H1 (cell line): ENCODE results near the gene KCTD10. TPM values are rescaled to one million over a fixed set of nuclear protein-coding genes. Genes with fewer than 3 reads are reported as not detected.

ENCODE experiments used
- CTCF ChIA-PET: fragments of 300-600 bp; sonication (Branson Sonifier 250); formaldehyde crosslinking; loops from one replicate; lab custom pipeline; 2021; ENCODE audit not compliant: partially characterized antibody; lab: Charles Lee
- POLR2A ChIA-PET: fragments of 300-600 bp; sonication (Branson Sonifier 250); formaldehyde crosslinking; loops from one replicate; lab custom pipeline; 2021; ENCODE audit warnings: inconsistent platforms; ENCODE audit not compliant: partially characterized antibody; lab: Charles Lee
- DNase-seq, 2 experiments: peaks; one replicate each; pipeline versions ENCODE4 v3.0.0 to v3.0.0-alpha.2; 2010 to 2022; ENCODE audit warnings: low spot score in 2 of 2, low read depth in 1 of 2, mixed read lengths in 1 of 2
- FAIRE-seq: peaks from 2 replicates; lab custom pipeline; 2011; peaks lifted over from hg19 to GRCh38; lab: Jason Lieb, UNC
- H2AFZ ChIP-seq: 2 replicates; pipeline ENCODE4 v1.8.1; 2012; ENCODE audit warnings: low read length, inconsistent platforms
- H2AK5ac ChIP-seq: 2 replicates; pipeline ENCODE4 v1.6.1; 2013; ENCODE audit warnings: low read depth, low read length
- H2BK120ac ChIP-seq: replicated peaks from 2 replicates; pipeline ENCODE3; 2013; ENCODE audit warnings: low read depth, low read length, inconsistent platforms
- H2BK12ac ChIP-seq: 2 replicates; pipeline ENCODE4 v1.6.1; 2013; ENCODE audit warnings: low read depth, low read length
- H2BK15ac ChIP-seq: 2 replicates; pipeline ENCODE4 v1.6.1; 2013; ENCODE audit warnings: low read length
- H2BK20ac ChIP-seq: 2 replicates; pipeline ENCODE4 v1.6.1; 2013; ENCODE audit warnings: low read length
- H2BK5ac ChIP-seq: 2 replicates; pipeline ENCODE4 v1.6.1; 2013; ENCODE audit warnings: low read depth, low read length
- H3K14ac ChIP-seq: 2 replicates; pipeline ENCODE4 v1.6.1; 2013; ENCODE audit warnings: inconsistent platforms; ENCODE audit not compliant: insufficient read length
- H3K18ac ChIP-seq: 2 replicates; pipeline ENCODE4 v1.6.1; 2013; ENCODE audit warnings: low read length; ENCODE audit errors: extremely low read depth
- H3K23ac ChIP-seq: 2 replicates; pipeline ENCODE4 v1.6.1; 2013; ENCODE audit warnings: inconsistent platforms; ENCODE audit not compliant: insufficient read length
- H3K23me2 ChIP-seq: 2 replicates; pipeline ENCODE4 v1.6.1; 2013; ENCODE audit warnings: low read depth, low read length
- H3K27ac ChIP-seq: 2 replicates; pipeline ENCODE4 v1.6.1; 2011; ENCODE audit warnings: low read depth, low read length, inconsistent platforms
- H3K27me3 ChIP-seq, 4 experiments: replicated peaks in 1 of 4; 1 replicate in 1 of 4; 2 replicates in 3 of 4; pipeline versions ENCODE4 v1.6.1 to v1.8.1; 2011 to 2013; ENCODE audit warnings: low read length in 3 of 4, mild to moderate bottlenecking in 3 of 4, inconsistent platforms in 2 of 4, mixed read lengths in 2 of 4, moderate library complexity in 1 of 4; ENCODE audit not compliant: control insufficient read depth in 3 of 4, insufficient read depth in 3 of 4; ENCODE audit errors: extremely low read depth in 1 of 4
- H3K36me3 ChIP-seq, 4 experiments: 2 replicates each; pipeline versions ENCODE4 v1.6.1 to v1.8.1; 2011 to 2013; ENCODE audit warnings: mild to moderate bottlenecking in 4 of 4, low read length in 3 of 4, moderate library complexity in 2 of 4, control low read depth in 1 of 4, inconsistent platforms in 1 of 4; ENCODE audit not compliant: insufficient read depth in 4 of 4, control insufficient read depth in 2 of 4
- H3K4ac ChIP-seq: replicated peaks from 2 replicates; pipeline ENCODE3; 2013; ENCODE audit warnings: low read length, low read depth, mixed read lengths, inconsistent platforms; ENCODE audit not compliant: insufficient read length
- H3K4me1 ChIP-seq, 4 experiments: replicated peaks in 1 of 4; 1 replicate in 1 of 4; 2 replicates in 3 of 4; pipeline versions ENCODE4 v1.6.1 to v1.8.1; 2011 to 2013; ENCODE audit warnings: low read length in 3 of 4, inconsistent platforms in 2 of 4, mixed read lengths in 1 of 4; ENCODE audit not compliant: insufficient read depth in 4 of 4, control insufficient read depth in 3 of 4
- H3K4me2 ChIP-seq, 2 experiments: 2 replicates each; pipeline versions ENCODE4 v1.6.1 to v1.8.1; 2011 to 2013; ENCODE audit warnings: low read depth in 2 of 2, low read length in 2 of 2, control low read depth in 1 of 2, inconsistent platforms in 1 of 2, mild to moderate bottlenecking in 1 of 2; ENCODE audit not compliant: insufficient read depth in 1 of 2
- H3K4me3 ChIP-seq, 4 experiments: fragments of 200-600, 300-600 bp in 1 of 4; sonication (generic), shearing (Covaris generic), sonication (Bioruptor Twin) in 1 of 4; 2 replicates each; pipeline versions ENCODE4 v1.5.1 to v1.8.1; 2011 to 2016; ENCODE audit warnings: low read length in 4 of 4, low read depth in 3 of 4, control low read depth in 2 of 4, inconsistent platforms in 2 of 4, mild to moderate bottlenecking in 2 of 4, mixed read lengths in 1 of 4, moderate library complexity in 1 of 4; ENCODE audit not compliant: insufficient read depth in 2 of 4; ENCODE audit errors: extremely low read depth in 1 of 4
- H3K56ac ChIP-seq: replicated peaks from 2 replicates; pipeline ENCODE3; 2013; ENCODE audit warnings: low read depth, mild to moderate bottlenecking, mixed read lengths, low read length, inconsistent platforms; ENCODE audit not compliant: insufficient read length
- H3K79me1 ChIP-seq: 2 replicates; pipeline ENCODE4 v1.6.1; 2013; ENCODE audit warnings: low read depth, low read length, control low read depth
- H3K79me2 ChIP-seq, 2 experiments: 2 replicates each; pipeline versions ENCODE4 v1.6.1 to v1.8.1; 2012 to 2013; ENCODE audit warnings: low read length in 2 of 2, mild to moderate bottlenecking in 2 of 2, inconsistent platforms in 1 of 2; ENCODE audit not compliant: insufficient read depth in 2 of 2, control insufficient read depth in 1 of 2
- H3K9ac ChIP-seq, 4 experiments: replicated peaks in 1 of 4; 1 replicate in 1 of 4; 2 replicates in 3 of 4; pipeline versions ENCODE4 v1.6.1 to v1.8.1; 2011 to 2013; ENCODE audit warnings: low read depth in 3 of 4, low read length in 3 of 4, control low read depth in 2 of 4, mild to moderate bottlenecking in 2 of 4, moderate library complexity in 2 of 4, inconsistent platforms in 1 of 4; ENCODE audit errors: extremely low read depth in 1 of 4
- H3K9me3 ChIP-seq, 2 experiments: 2 replicates each; pipeline versions ENCODE4 v1.6.1 to v1.8.1; 2012 to 2013; ENCODE audit warnings: mild to moderate bottlenecking in 2 of 2, moderate library complexity in 2 of 2, control low read depth in 1 of 2, inconsistent platforms in 1 of 2, low read depth in 1 of 2, low read length in 1 of 2, mixed read lengths in 1 of 2; ENCODE audit not compliant: insufficient read depth in 2 of 2
- H4K20me1 ChIP-seq, 2 experiments: replicated peaks in 1 of 2; 2 replicates each; pipeline versions ENCODE3 to v1.8.1; 2011 to 2013; ENCODE audit warnings: inconsistent platforms in 2 of 2, low read length in 2 of 2, mild to moderate bottlenecking in 1 of 2; ENCODE audit not compliant: insufficient read depth in 2 of 2, control insufficient read depth in 1 of 2
- H4K5ac ChIP-seq: 2 replicates; pipeline ENCODE4 v1.6.1; 2013; ENCODE audit warnings: low read length, low read depth, mixed read lengths, inconsistent platforms; ENCODE audit not compliant: insufficient read length
- H4K8ac ChIP-seq: 2 replicates; pipeline ENCODE4 v1.8.0; 2013; ENCODE audit warnings: mild to moderate bottlenecking, moderate library complexity, low read length, inconsistent platforms; ENCODE audit not compliant: insufficient read depth; ENCODE audit errors: extremely low read depth
- H4K91ac ChIP-seq: replicated peaks from 2 replicates; pipeline ENCODE3; 2013; ENCODE audit warnings: low read length, mixed read lengths, inconsistent platforms; ENCODE audit not compliant: insufficient read length
- ATF2 ChIP-seq: IDR thresholded peaks from 2 replicates; pipeline ENCODE4 v1.6.1; 2012; ENCODE audit warnings: low read length, inconsistent platforms
- CREB1 ChIP-seq: IDR thresholded peaks from 2 replicates; pipeline ENCODE4 v1.6.1; 2012; ENCODE audit warnings: inconsistent platforms
- GTF2F1 ChIP-seq: IDR thresholded peaks from 2 replicates; pipeline ENCODE4 v1.6.1; 2012; ENCODE audit warnings: low read depth, low read length, improper control_type of control experiment, borderline replicate concordance
- JUND ChIP-seq: IDR thresholded peaks from 2 replicates; pipeline ENCODE4 v1.6.1; 2011; ENCODE audit warnings: mild to moderate bottlenecking, improper control_type of control experiment, low read length
- PHF8 ChIP-seq: fragments of 200-600 bp; sonication (generic); conservative IDR thresholded peaks from 2 replicates; pipeline ENCODE4 v1.7.1; 2012; ENCODE audit warnings: low read depth, mild to moderate bottlenecking, inconsistent platforms, low read length, moderate library complexity
- POLR2A ChIP-seq, 2 experiments: IDR thresholded peaks; 1 replicate in 1 of 2; 2 replicates in 1 of 2; pipeline ENCODE4 v1.6.1; 2011; ENCODE audit warnings: low read depth in 2 of 2, low read length in 2 of 2, mild to moderate bottlenecking in 2 of 2; ENCODE audit errors: control extremely low read depth in 1 of 2
- SIN3A ChIP-seq, 2 experiments: IDR thresholded peaks in 1 of 2; conservative IDR thresholded peaks in 1 of 2; 2 replicates each; pipeline ENCODE4 v1.6.1; 2011 to 2012; ENCODE audit warnings: low read length in 2 of 2, improper control_type of control experiment in 1 of 2, low read depth in 1 of 2, mild to moderate bottlenecking in 1 of 2
- SIX5 ChIP-seq: IDR thresholded peaks from 2 replicates; pipeline ENCODE4 v1.6.1; 2011; ENCODE audit warnings: mild to moderate bottlenecking, low read depth, low read length
- TAF1 ChIP-seq: IDR thresholded peaks from 2 replicates; pipeline ENCODE4 v1.6.1; 2011; ENCODE audit warnings: mild to moderate bottlenecking, low read depth, low read length
- USF2 ChIP-seq: IDR thresholded peaks from 2 replicates; pipeline ENCODE4 v1.6.1; 2011; ENCODE audit warnings: low read length, improper control_type of control experiment
- WGBS, 2 experiments: shearing (Covaris generic) in 1 of 2; methylation state at CpG; one replicate each; pipeline versions ENCODE4 v1.1.6 to v1.1.7; 2013 to 2015; ENCODE audit warnings: low lambda C conversion rate in 2 of 2, mixed read lengths in 2 of 2, inconsistent platforms in 1 of 2, low coverage in 1 of 2, missing lambda C conversion rate in 1 of 2; ENCODE audit not compliant: insufficient replicate concordance in 2 of 2, insufficient coverage in 1 of 2, insufficient read length in 1 of 2; ENCODE audit errors: extremely low coverage in 1 of 2, missing lambda C conversion rate in 1 of 2; 5-methylcytosine and 5-hydroxymethylcytosine counted together
- polyA plus RNA-seq, 7 experiments: library from polyadenylated mRNA; depleted of rRNA in 3 of 7; stranded (reverse) in 5 of 7; unstranded in 2 of 7; fragments of >200 nt in 5 of 7; fragments of 200-250 nt in 2 of 7; gene quantifications; 1 replicate in 5 of 7; 2 replicates in 1 of 7; 4 replicates in 1 of 7; pipeline versions ENCODE4 v1.2.1 to v1.2.3, GENCODE V29; 2011 to 2013; ENCODE audit warnings: missing spikeins in 2 of 7, mixed read lengths in 2 of 7
- total RNA-seq: library from RNA; stranded (reverse); fragmentation: NEBNext Ultra II Directional; extraction: Animal tissue kit (Norgen Biotek cat#: 25700); gene quantifications from 2 replicates; pipeline ENCODE4 v1.2.1, GENCODE V29; 2021

Gene KCTD10
- total and polyA plus RNA-seq, 2 of the 8 experiments (the other 6 are each of a cell fraction or from before 2014, with no cell fraction given) = 45.3 to 52.4 TPM

- Histone ChIP-seq H3K14ac (no peak overlapping the region), H4K8ac (no peak overlapping the region), H3K23ac (no peak overlapping the region), H3K9ac (no peak overlapping the region), H2BK15ac (no peak overlapping the region), H4K20me1 (peaks cover 2 to 4% of the 10 kb centered on the region in 2 experiments), H4K5ac (no peak overlapping the region), H2AK5ac (no peak overlapping the region), H3K4me3 (no peak overlapping the region), H4K91ac (no peak overlapping the region), H3K27me3 (no peaks in the 10 kb centered on the region), H2BK120ac (no peak overlapping the region), H3K79me1 (no peaks in the 10 kb centered on the region), H2BK20ac (no peak overlapping the region), H3K9me3 (no peaks in the 10 kb centered on the region), H3K79me2 (no peaks in the 10 kb centered on the region), H3K23me2 (no peaks in the 10 kb centered on the region), H3K36me3 (peaks cover 9 to 67% (median 46%) of the 10 kb centered on the region in 4 experiments), H3K4ac (no peak overlapping the region), H2AFZ (no peak overlapping the region), H2BK5ac (no peak overlapping the region), H3K27ac (no peak overlapping the region), H3K4me2 (no peak overlapping the region), H2BK12ac (no peak overlapping the region), H3K4me1 (no peaks in the 10 kb centered on the region), H3K18ac (no peak overlapping the region), H3K56ac (no peak overlapping the region)
- DNase-seq (no peak), FAIRE-seq (no peak)
- CTCF ChIA-PET = interaction anchor here (0.8 to 1.0 kb wide), 3 partner anchors 10 to 42 kb away, joined by 3 read pairs; no protein-coding TSS in a partner anchor
- 92% methylated on average over 14 of the region's 14 CpGs; no CpG with 5 or more reads in 1 of the 2 experiments for WGBS, 2 experiments
- POLR2A ChIA-PET = no interaction called here
- TF ChIP-seq JUND (no peak), ATF2 (no peak), TAF1 (no peak), CREB1 (no peak), PHF8 (no peak), POLR2A (IDR thresholded peaks at IDR 0.05; ENCODE audit: control extremely low read depth in 1 of 2, low read depth in 2 of 2, low read length in 2 of 2) (no peak), USF2 (no peak), SIN3A (conservative IDR thresholded peaks at IDR 0.05 in 1 of 2, IDR thresholded peaks at IDR 0.05 in 1 of 2; ENCODE audit: low read depth in 1 of 2, low read length in 2 of 2) (no peak), SIX5 (no peak), GTF2F1 (no peak)
Measured at GRCh38 chr12:109489016-109489954, 12.2 kb upstream of the KCTD10 start.
